SKM-1 (cell line): Measurements from ENCODE around the gene PTGIS.
"Not testable (repeated sequence)": the region's sequence is repeated elsewhere in the genome, so short reads cannot be mapped to it uniquely, and the experiment has no call there.

Source experiments
- DNase-seq: peaks from one replicate; lab custom pipeline; 2025; ENCODE audit not compliant: unreplicated experiment; lab: John Stamatoyannopoulos, UW

Gene PTGIS

GRCh38 chr20:49567421-49568277 is at the start of gene PTGIS:
Gene PTGIS, minus strand, starts transcription at chr20:49568137. Its CDS starts 21 bp downstream, at chr20:49568116.
- no peak for DNase-seq

GRCh38 chr20:49617394-49617793 is 49.5 kb upstream of the PTGIS start:
- DNase-seq = not testable (repeated sequence)

GRCh38 chr20:49616154-49617007 is 48.4 kb upstream of the PTGIS start:
- DNase-seq = no peak

GRCh38 chr20:49615401-49616153 is 47.6 kb upstream of the PTGIS start:
- DNase-seq = no peak

- not testable (repeated sequence) for DNase-seq
These were observed 47.1 kb upstream of the PTGIS start for GRCh38 chr20:49615051-49615400.

- DNase-seq = no peak
These were observed 46.6 kb upstream of the PTGIS start for GRCh38 chr20:49614338-49615050.

GRCh38 chr20:49612127-49612738 is 44.3 kb upstream of the PTGIS start:
- no peak for DNase-seq

GRCh38 chr20:49611539-49612126 is 43.7 kb upstream of the PTGIS start:
- DNase-seq = not testable (repeated sequence)

- DNase-seq = peak; percentile 46
These were observed 43.0 kb upstream of the PTGIS start for GRCh38 chr20:49610691-49611538.

- peak; percentile 36 for DNase-seq
These were observed 41.1 kb upstream of the PTGIS start for GRCh38 chr20:49608752-49609670.

- no peak for DNase-seq
These were observed 39.6 kb upstream of the PTGIS start for GRCh38 chr20:49607568-49607967.

- DNase-seq = no peak
These were observed 35.3 kb upstream of the PTGIS start for GRCh38 chr20:49603209-49603627.

- no peak for DNase-seq
These were observed 34.6 kb upstream of the PTGIS start for GRCh38 chr20:49602345-49603208.

- DNase-seq = no peak
These were observed 33.4 kb upstream of the PTGIS start for GRCh38 chr20:49601153-49601924.

GRCh38 chr20:49599746-49600113 is 31.8 kb upstream of the PTGIS start:
- DNase-seq = no peak

- DNase-seq = no peak
These were observed 30.0 kb upstream of the PTGIS start for GRCh38 chr20:49597825-49598395.
